Right lobe of liver (tissue), 4 donors: ENCODE data around the gene SIN3A.

Experiments used
- POLR2A ChIP-seq: fragments of 450-650 bp; IDR thresholded peaks from one replicate; pipeline ENCODE4 v1.6.1; 2017; ENCODE audit warnings: antibody characterized with exemption, mild to moderate bottlenecking
- TF ChIP-seq, protein P1 (sequence below), 4 donors: fragments of 200-600 bp in 3 of 4; fragments of 450-650 bp in 1 of 4; IDR thresholded peaks; one replicate each; pipeline versions ENCODE4 v1.5.1 to v1.8.0; 2016 to 2022; ENCODE audit warnings: antibody characterized with exemption in 4 of 4, mild to moderate bottlenecking in 2 of 4
- donor health status: DM: no; HTN: no; CAD: no.
- donor health status: DM: no; HTN: no; CAD: no.
- donor health status: DM: no; HTN: yes; CAD: no.

GRCh38 chr15:75348034-75348561 is 103.4 kb downstream of the SIN3A start:
- TF ChIP-seq, protein P1, sequence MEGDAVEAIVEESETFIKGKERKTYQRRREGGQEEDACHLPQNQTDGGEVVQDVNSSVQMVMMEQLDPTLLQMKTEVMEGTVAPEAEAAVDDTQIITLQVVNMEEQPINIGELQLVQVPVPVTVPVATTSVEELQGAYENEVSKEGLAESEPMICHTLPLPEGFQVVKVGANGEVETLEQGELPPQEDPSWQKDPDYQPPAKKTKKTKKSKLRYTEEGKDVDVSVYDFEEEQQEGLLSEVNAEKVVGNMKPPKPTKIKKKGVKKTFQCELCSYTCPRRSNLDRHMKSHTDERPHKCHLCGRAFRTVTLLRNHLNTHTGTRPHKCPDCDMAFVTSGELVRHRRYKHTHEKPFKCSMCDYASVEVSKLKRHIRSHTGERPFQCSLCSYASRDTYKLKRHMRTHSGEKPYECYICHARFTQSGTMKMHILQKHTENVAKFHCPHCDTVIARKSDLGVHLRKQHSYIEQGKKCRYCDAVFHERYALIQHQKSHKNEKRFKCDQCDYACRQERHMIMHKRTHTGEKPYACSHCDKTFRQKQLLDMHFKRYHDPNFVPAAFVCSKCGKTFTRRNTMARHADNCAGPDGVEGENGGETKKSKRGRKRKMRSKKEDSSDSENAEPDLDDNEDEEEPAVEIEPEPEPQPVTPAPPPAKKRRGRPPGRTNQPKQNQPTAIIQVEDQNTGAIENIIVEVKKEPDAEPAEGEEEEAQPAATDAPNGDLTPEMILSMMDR (IDR thresholded peaks at IDR 0.05), result no peak
- no peak for TF ChIP-seq POLR2A
